HCT116 (cell line): ENCODE measurements around the gene ITPK1. TPM values are rescaled to one million over a fixed set of nuclear protein-coding genes. Genes with fewer than 3 reads are reported as not detected.

Source experiments
- ATAC-seq: fragments of 200-7000 bp; cut with Tn5 transposase; 2 replicates; pipeline ENCODE4 v1.9.1; 2020; ENCODE audit warnings: mild to moderate bottlenecking, moderate library complexity
- BruUV-seq: library from RNA; stranded (reverse); fragments of 400-500 nt; replicated peaks from 2 replicates; lab custom pipeline; 2021; lab: Mats Ljungman, UMichigan
- CTCF ChIA-PET: fragments of 300-600 bp; sonication (Branson Sonifier 250); formaldehyde crosslinking; loops from one replicate; lab custom pipeline; 2021; ENCODE audit warnings: antibody characterized with exemption; lab: Charles Lee
- POLR2A ChIA-PET: fragments of 300-600, 350-600 bp; sonication (Branson Sonifier 250); formaldehyde crosslinking; loops from one replicate; lab custom pipeline; 2021; ENCODE audit warnings: antibody characterized with exemption; lab: Charles Lee
- RAD21 ChIA-PET, 2 experiments: fragments of 300-600 bp; sonication (Branson Sonifier 250); formaldehyde crosslinking; loops; one replicate each; lab custom pipeline; 2023; ENCODE audit warnings: low total read pairs in 2 of 2; ENCODE audit not compliant: uncharacterized antibody in 2 of 2, unreplicated experiment in 2 of 2, low non-redundant PET in 1 of 2; lab: Charles Lee
- DNase-seq: peaks from one replicate; pipeline ENCODE4 v3.0.0-alpha.2; 2010; ENCODE audit warnings: low read depth, low spot score
- H2AFZ ChIP-seq: fragments of 200-600 bp; shearing (Covaris generic), sonication (generic); 2 replicates; pipeline ENCODE4 v1.6.1; 2017; ENCODE audit warnings: low read depth, mixed run types, mixed read lengths, antibody characterized with exemption, low read length; ENCODE audit not compliant: poor library complexity, severe bottlenecking
- H3K27ac ChIP-seq: 2 replicates; pipeline ENCODE4 v1.5.1; 2012; ENCODE audit warnings: low read depth, low read length
- H3K27me3 ChIP-seq: fragments of 200-600 bp; sonication (generic); 2 replicates; pipeline ENCODE4 v1.6.1; 2016; ENCODE audit warnings: mixed run types, low read length, mixed read lengths; ENCODE audit not compliant: insufficient read depth
- H3K36me3 ChIP-seq, 2 experiments: fragments of 200-500 bp in 1 of 2; fragments of 200-600 bp in 1 of 2; sonication (Bioruptor generic) in 1 of 2; sonication (generic) in 1 of 2; 2 replicates each; pipeline versions ENCODE4 v1.5.1 to v1.6.1; 2014 to 2016; ENCODE audit warnings: low read length in 2 of 2, inconsistent platforms in 1 of 2, mixed read lengths in 1 of 2, mixed run types in 1 of 2; ENCODE audit not compliant: insufficient read depth in 2 of 2, control insufficient read depth in 1 of 2
- H3K4me1 ChIP-seq, 2 experiments: fragments of 200-600 bp in 1 of 2; sonication (generic) in 1 of 2; 2 replicates each; pipeline versions ENCODE4 v1.5.1 to v1.6.1; 2012 to 2017; ENCODE audit warnings: low read length in 2 of 2, inconsistent platforms in 1 of 2, mild to moderate bottlenecking in 1 of 2, mixed read lengths in 1 of 2, mixed run types in 1 of 2, moderate library complexity in 1 of 2; ENCODE audit not compliant: insufficient read depth in 2 of 2, control insufficient read depth in 1 of 2
- H3K4me2 ChIP-seq: fragments of 200-600 bp; sonication (generic); 2 replicates; pipeline ENCODE4 v1.6.1; 2017; ENCODE audit warnings: mixed run types, low read length, mixed read lengths
- H3K4me3 ChIP-seq, 2 experiments: fragments of 200-600 bp in 1 of 2; sonication (generic) in 1 of 2; replicated peaks in 1 of 2; 2 replicates each; pipeline ENCODE4 v1.5.1; 2011 to 2016; ENCODE audit warnings: low read length in 2 of 2, control low read depth in 1 of 2, low read depth in 1 of 2, mild to moderate bottlenecking in 1 of 2, mixed read lengths in 1 of 2, mixed run types in 1 of 2
- H3K79me2 ChIP-seq: fragments of 200-600 bp; sonication (generic); 2 replicates; pipeline ENCODE4 v1.6.1; 2017; ENCODE audit warnings: mild to moderate bottlenecking, mixed run types, low read length, moderate library complexity, mixed read lengths; ENCODE audit not compliant: insufficient read depth
- H3K9ac ChIP-seq: fragments of 200-600 bp; sonication (generic); 2 replicates; pipeline ENCODE4 v1.6.1; 2016; ENCODE audit warnings: low read length, mixed read lengths
- H3K9me2 ChIP-seq: fragments of 200-600 bp; sonication (generic), shearing (Covaris generic); 2 replicates; pipeline ENCODE4 v1.6.1; 2017; ENCODE audit warnings: mixed run types, mild to moderate bottlenecking, moderate library complexity; ENCODE audit not compliant: insufficient read depth
- H3K9me3 ChIP-seq, 2 experiments: fragments of 200-500 bp in 1 of 2; fragments of 200-600 bp in 1 of 2; sonication (Bioruptor generic) in 1 of 2; sonication (generic) in 1 of 2; 2 replicates each; pipeline ENCODE4 v1.6.1; 2014 to 2017; ENCODE audit warnings: low read length in 2 of 2, mixed read lengths in 2 of 2, inconsistent platforms in 1 of 2, low read depth in 1 of 2, mild to moderate bottlenecking in 1 of 2, mixed run types in 1 of 2, moderate library complexity in 1 of 2; ENCODE audit not compliant: control insufficient read depth in 1 of 2, insufficient read depth in 1 of 2
- H4K20me1 ChIP-seq: fragments of 200-600 bp; sonication (generic), shearing (Covaris generic); 2 replicates; pipeline ENCODE4 v1.6.1; 2017; ENCODE audit warnings: mixed run types, mild to moderate bottlenecking, moderate library complexity; ENCODE audit not compliant: insufficient read depth
- ATF3 ChIP-seq: IDR thresholded peaks from 2 replicates; pipeline ENCODE4 v1.6.1; 2012
- CBX3 ChIP-seq: IDR thresholded peaks from 2 replicates; pipeline ENCODE4 v1.6.1; 2012; ENCODE audit warnings: low read depth
- CEBPB ChIP-seq: IDR thresholded peaks from 2 replicates; pipeline ENCODE4 v1.6.1; 2012; ENCODE audit warnings: low read depth
- CTCF ChIP-seq, 3 experiments: fragments of 200-600 bp in 1 of 3; sonication (generic) in 1 of 3; IDR thresholded peaks in 2 of 3; conservative IDR thresholded peaks in 1 of 3; 2 replicates each; pipeline ENCODE4 v1.5.1; 2012 to 2017; ENCODE audit warnings: low read depth in 2 of 3, low read length in 2 of 3, antibody characterized with exemption in 1 of 3, borderline replicate concordance in 1 of 3, control low read depth in 1 of 3, mild to moderate bottlenecking in 1 of 3, mixed read lengths in 1 of 3, mixed run types in 1 of 3, moderate library complexity in 1 of 3; ENCODE audit not compliant: insufficient read depth in 1 of 3
- EGR1 ChIP-seq: IDR thresholded peaks from 2 replicates; pipeline ENCODE4 v1.6.1; 2012; ENCODE audit warnings: low read depth
- ELF1 ChIP-seq: IDR thresholded peaks from 2 replicates; pipeline ENCODE4 v1.6.1; 2012; ENCODE audit warnings: low read depth, borderline replicate concordance
- EZH2 ChIP-seq: fragments of 200-600 bp; sonication (generic); IDR thresholded peaks from 2 replicates; pipeline ENCODE4 v1.6.1; 2017; ENCODE audit warnings: antibody characterized with exemption, mixed run types
- EZH2phosphoT487 ChIP-seq: fragments of 200-600 bp; IDR thresholded peaks from 2 replicates; pipeline ENCODE4 v1.6.1; 2018; ENCODE audit warnings: antibody characterized with exemption, borderline replicate concordance
- JUND ChIP-seq: IDR thresholded peaks from 2 replicates; pipeline ENCODE4 v1.6.1; 2012
- POLR2AphosphoS5 ChIP-seq: IDR thresholded peaks from 2 replicates; pipeline ENCODE4 v1.6.1; 2011; ENCODE audit warnings: mild to moderate bottlenecking, low read depth, low read length, moderate library complexity
- REST ChIP-seq: IDR thresholded peaks from 2 replicates; pipeline ENCODE4 v1.6.1; 2012; ENCODE audit warnings: low read depth
- SIN3A ChIP-seq: IDR thresholded peaks from 2 replicates; pipeline ENCODE4 v1.6.1; 2012; ENCODE audit warnings: low read depth
- SP1 ChIP-seq: IDR thresholded peaks from 2 replicates; pipeline ENCODE4 v1.6.1; 2012; ENCODE audit warnings: low read depth
- SRF ChIP-seq: IDR thresholded peaks from 2 replicates; pipeline ENCODE4 v1.6.1; 2012; ENCODE audit warnings: low read depth
- TCF7L2 ChIP-seq: IDR thresholded peaks from 2 replicates; pipeline ENCODE4 v1.7.0; 2011; ENCODE audit warnings: borderline replicate concordance, inconsistent platforms; ENCODE audit not compliant: insufficient read depth, insufficient read length; ENCODE audit errors: extremely low read depth
- YY1 ChIP-seq: IDR thresholded peaks from 2 replicates; pipeline ENCODE4 v1.6.1; 2011; ENCODE audit warnings: low read length, low read depth, moderate library complexity, mild to moderate bottlenecking; ENCODE audit not compliant: insufficient replicate concordance; ENCODE audit errors: extremely low read depth
- ZFX ChIP-seq: fragments of 450-650 bp; IDR thresholded peaks from 2 replicates; pipeline ENCODE4 v1.6.1; 2017
- ZNF274 ChIP-seq: fragments of 200-500 bp; sonication (Bioruptor generic); IDR thresholded peaks from 2 replicates; pipeline ENCODE4 v1.6.1; 2014; ENCODE audit warnings: mild to moderate bottlenecking, low read depth, low read length, inconsistent platforms
- intact Hi-C: fragments of 100-400 bp; cut with micrococcal nuclease; formaldehyde crosslinking; loops from 2 replicates; pipeline ENCODE4 v1.10.0; 2022
- total RNA-seq: library from RNA; stranded (reverse); gene quantifications from one replicate; pipeline ENCODE4 v1.2.1, GENCODE V29; 2021; ENCODE audit not compliant: unreplicated experiment

The ITPK1 gene
- total RNA-seq, 1 experiment from 2014 or later, result 70.2 TPM

- Histone ChIP-seq H3K4me1 (peaks cover 16 to 19% of the 10 kb centered on the region in 2 experiments), H3K9me2 (no peaks in the 10 kb centered on the region), H3K4me3 (no peak overlapping the region), H3K4me2 (no peak overlapping the region), H4K20me1 (no peaks in the 10 kb centered on the region), H3K9me3 (no peaks in the 10 kb centered on the region), H3K27me3 (no peaks in the 10 kb centered on the region), H3K9ac (no peak overlapping the region), H3K79me2 (peaks cover 61% of the 10 kb centered on the region), H3K36me3 (no peaks in the 10 kb centered on the region; a peak in 1 of 4 replicates), H3K27ac (no peak overlapping the region), H2AFZ (no peak overlapping the region)
- ChIA-PET RAD21 (no interaction called here), POLR2A (no interaction called here), CTCF (interaction anchor here (1.0 kb wide), 1 partner anchor 13 kb away, joined by 3 read pairs; no protein-coding TSS in a partner anchor)
- BruUV-seq, result no TSS peak
- no peak for TF ChIP-seq ZNF274
- no peak for TF ChIP-seq CTCF (IDR thresholded peaks at IDR 0.05 in 2 of 3, conservative IDR thresholded peaks at IDR 0.05 in 1 of 3; ENCODE audit: borderline replicate concordance in 1 of 3, insufficient read depth in 1 of 3, low read depth in 2 of 3, low read length in 2 of 3)
- no peak for TF ChIP-seq EZH2phosphoT487
- TF ChIP-seq TCF7L2, result no peak
- no peak for TF ChIP-seq CEBPB
- TF ChIP-seq YY1, result no peak
- no peak for TF ChIP-seq REST
- no peak for TF ChIP-seq JUND
- no peak for TF ChIP-seq SRF
- no peak for TF ChIP-seq SIN3A
- TF ChIP-seq ZFX, result no peak
- no peak for TF ChIP-seq EZH2
- no peak for TF ChIP-seq ATF3
- TF ChIP-seq CBX3, result no peak
- no peak for TF ChIP-seq EGR1
- TF ChIP-seq ELF1, result no peak
- TF ChIP-seq POLR2AphosphoS5, result no peak
- no peak for TF ChIP-seq SP1
- intact Hi-C loops, result no loop called here
- no peak for ATAC-seq
- no peak for DNase-seq
These were observed 15.6 kb downstream of the ITPK1 start for GRCh38 chr14:93100100-93100499.
